GM21717 (cell line): ENCODE data around the gene CCNL2.

ENCODE experiments used
- ATAC-seq: cut with Tn5 transposase; IDR thresholded peaks from one replicate; pipeline ENCODE4 v1.9.1; 2021; ENCODE audit warnings: mild to moderate bottlenecking, moderate library complexity; ENCODE audit not compliant: unreplicated experiment

Gene CCNL2

DNA sequence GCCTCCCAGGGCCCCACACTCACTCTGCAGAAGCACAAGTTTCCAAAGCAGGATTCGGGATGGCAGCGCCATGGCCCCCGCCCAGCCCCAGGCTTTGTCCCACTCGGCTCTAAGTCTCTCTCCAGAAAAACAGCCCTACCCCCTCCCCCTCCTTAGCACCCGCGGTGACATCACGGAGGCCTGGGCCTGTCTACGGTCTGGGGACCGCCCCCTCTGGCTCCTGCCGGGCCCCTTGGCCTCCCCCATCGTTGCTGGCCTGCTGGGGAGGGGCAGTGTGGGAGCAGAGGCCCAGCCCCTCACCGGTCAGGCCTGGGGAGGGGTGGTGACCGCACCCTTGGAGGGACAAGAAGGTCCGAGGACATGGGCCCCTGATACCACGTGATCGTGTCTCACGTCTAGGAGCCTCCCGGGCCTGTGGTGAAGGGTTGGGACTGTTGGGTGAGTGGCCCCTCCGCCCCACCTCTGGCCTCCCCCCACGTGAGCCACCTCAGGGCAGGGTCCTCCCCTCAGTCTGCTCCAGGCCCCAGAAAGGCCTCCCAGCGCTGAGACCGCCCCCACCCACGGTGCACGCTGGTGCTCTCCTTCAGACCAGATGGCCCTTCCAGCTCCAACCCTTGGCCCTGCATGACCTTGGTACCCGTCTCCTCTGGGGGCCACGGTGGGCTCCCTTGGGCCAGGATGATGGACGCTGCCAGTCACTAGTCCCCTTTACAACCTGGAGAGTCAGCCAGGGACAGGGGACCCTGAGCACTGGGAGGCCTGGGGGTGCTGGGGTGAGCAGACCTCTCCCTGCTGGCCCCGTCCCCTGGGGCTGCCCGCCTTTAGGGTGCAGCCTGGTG is 40.5 kb downstream of the CCNL2 start, which contains the start of gene MXRA8:
Gene MXRA8, minus strand, starts transcription at position 123 of the 839 bp plus-strand sequence. Its CDS starts 51 bp downstream, at position 72.
- ATAC-seq, result no peak

DNA sequence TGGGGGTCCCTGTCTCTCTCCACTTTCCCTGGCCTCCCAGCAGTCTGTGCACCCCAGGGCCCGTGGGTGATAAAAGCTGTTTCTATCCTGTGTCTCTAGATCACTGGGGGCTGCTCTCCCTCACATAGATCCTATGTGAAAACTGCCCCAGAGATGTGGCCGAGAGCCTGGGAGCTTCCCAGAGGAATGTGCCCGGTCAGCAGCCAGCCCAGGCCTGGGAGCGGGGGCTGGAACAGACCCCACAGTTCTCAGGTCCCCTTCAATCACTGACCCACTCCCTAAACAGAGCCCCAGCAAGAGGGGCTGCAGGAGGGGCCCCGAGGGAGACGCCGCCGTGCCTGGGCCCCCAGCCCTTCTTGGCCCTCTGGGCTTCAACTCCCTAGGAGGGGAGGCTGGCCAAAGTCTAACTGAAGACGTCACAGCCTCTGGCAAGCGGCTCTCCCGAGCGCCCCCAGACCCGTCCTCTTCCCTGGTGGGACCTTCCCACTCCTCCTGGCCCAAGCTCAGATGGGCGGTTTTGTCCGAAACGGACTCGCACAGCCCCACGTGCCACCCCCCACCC is 41.2 kb downstream of the CCNL2 start:
- no peak for ATAC-seq

DNA sequence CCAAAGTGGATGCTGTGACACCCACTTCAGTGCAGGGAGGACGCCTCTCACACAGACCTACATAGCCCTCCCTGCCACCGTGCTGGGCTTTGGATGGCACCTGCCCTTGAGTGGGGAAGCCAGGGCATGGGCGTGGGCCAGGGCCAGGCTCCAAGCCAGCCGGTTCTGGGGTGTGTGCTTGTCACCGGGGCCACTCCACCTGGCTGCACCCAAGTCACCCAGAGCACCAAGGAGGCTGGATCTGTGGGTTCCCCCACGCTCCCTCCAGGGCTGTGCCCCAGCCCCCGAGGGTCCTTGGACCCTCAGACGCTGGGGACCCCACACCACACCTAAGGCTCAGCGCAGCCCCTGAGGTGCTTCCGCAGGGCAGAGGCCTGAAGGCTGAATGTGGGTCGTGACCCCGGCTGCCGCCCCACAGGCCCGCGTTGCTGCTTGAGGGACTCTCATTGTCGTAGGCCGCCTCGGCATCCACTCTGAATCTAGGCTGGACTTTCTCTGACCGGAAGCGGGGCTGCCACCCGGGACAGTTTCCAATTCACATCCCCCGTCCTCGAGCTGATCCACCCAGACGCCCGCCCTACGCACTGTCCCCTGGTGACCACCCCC is 42.2 kb downstream of the CCNL2 start:
- ATAC-seq, result no peak

DNA sequence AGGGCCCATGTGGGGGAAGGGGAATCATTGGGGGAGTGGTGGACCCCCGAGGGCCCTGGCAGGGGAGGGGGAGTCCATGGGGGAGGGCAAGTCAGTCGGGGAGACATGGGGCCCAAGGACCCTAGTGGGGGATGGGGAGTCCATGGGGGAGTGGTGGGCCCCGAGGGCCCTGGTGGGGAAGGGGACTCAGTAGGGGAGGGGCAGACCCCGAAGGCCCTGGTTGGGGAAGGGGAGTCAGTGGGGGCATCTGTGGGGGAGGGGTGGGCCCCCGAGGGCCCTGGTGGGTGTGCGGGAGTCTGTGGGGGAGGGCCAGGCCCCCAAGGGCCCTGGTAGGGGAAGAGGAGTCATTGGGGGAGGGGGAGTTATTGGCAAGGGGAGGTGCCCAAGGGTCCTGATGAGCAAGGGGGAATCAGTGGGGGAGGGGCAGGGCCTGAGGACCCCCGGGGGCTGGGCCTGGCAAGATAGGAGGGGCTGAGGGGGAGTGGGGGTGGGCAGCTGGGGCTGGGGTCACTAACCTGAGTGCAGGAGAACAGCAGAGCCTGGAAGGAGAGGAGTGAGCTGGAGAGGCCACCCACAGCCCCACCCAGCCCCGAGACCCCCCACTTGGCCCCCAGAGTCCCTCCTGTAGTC is 42.9 kb downstream of the CCNL2 start:
- no peak for ATAC-seq

DNA sequence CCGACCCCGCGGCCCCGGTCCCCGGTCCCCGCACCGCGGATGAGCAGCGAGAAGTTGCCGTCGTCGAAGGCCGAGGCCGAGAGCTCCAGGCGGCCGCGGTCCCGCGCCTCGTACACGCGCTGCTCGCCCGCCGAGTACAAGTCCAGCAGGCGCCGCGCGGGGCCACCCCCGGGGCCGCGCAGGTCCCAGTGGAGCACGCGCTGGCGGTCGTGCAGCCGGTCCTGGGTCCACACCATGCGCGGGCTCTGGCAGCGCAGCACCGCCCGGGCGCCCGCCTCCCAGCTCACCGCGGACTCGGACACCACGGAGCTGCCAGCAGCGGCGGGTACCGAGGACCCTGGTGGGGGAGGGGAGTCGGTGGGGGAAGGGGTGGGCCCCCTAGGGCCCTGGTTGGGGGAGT is 43.7 kb downstream of the CCNL2 start:
- ATAC-seq, result no peak

DNA sequence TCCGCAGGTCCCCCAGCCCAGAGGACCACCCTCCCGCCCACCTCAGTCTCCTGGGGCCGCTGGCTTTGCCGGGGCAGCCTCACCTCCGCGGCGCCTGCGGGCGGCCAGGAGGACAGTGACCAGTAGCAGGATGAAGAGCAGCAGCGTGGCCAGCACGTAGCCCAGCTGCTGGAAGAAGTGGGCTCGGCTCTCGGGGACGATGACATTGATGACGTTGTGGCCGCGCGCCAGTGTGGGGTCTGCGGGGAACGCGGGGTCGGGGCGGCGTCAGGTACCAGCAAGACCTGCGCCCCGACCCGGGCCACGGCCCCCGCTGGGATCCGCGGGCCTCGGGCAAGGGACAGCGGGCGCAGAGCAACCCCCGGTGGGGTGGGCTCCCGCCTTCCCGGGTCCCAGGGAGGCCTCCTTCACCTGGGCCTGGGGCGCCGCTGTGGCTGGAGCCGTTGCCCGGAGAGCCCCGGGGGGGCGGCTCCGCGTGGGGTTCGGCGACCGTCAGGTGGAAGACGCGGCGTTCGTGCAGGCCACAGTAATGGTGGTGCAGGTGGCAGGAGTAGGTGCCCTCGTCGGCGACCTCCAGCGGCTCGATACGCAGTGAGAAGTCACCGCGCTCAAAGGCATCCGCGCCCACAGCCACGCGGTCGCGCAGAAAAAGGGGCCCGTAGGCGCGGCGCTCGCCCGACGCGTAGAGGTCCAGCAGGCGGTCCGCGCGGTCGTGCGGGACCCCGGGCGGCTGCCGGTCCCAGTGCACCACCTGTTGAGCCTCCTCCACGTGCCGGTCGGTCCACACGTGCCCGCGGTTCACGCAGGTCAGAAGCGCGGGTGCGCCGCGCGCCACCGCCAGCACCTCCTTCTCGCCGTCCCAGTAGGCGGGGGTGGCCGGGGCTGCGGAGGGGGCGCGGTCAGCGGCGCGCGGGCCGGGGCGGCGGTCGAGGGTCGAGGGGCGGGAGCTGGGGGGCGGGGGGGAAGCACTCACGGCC is 44.6 kb downstream of the CCNL2 start:
- ATAC-seq, result no peak

DNA sequence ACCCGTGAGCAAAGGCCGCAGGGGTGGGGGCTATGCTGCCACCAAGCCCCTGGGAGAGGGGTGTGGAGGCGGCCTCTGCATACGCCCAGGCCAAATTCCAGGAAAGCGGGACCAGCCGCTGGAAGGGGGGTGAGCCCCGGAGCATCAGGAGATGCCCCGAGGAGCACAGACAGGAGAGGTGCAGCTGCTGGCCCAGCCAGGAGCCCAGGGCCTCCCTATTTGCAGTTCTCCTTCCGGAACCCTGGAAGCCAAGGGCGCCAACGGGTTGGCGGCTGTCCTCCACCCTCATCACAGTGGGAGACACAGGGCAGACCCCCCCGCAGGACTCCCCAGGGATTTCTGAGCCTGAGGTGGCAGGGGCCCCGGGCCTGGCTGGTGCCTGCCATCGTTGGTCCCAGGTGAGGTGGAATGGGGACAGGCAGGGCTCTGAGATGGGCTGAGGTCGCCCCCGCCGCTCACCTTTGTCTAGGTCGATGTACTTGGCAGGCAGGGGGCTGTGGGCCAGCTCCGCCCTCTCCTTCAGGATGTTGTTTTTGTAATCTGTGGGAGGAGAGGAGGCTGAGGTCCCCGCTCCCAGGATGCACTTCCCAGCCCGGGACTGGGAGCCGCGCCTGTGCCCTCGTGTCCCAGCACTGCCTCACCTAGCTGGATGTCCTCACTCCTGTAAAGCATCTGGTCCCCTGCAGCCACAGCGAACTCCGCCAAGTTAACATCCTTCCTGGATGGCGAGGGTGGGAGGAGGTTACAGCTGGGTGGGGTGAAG is 45.6 kb downstream of the CCNL2 start:
- no peak for ATAC-seq

DNA sequence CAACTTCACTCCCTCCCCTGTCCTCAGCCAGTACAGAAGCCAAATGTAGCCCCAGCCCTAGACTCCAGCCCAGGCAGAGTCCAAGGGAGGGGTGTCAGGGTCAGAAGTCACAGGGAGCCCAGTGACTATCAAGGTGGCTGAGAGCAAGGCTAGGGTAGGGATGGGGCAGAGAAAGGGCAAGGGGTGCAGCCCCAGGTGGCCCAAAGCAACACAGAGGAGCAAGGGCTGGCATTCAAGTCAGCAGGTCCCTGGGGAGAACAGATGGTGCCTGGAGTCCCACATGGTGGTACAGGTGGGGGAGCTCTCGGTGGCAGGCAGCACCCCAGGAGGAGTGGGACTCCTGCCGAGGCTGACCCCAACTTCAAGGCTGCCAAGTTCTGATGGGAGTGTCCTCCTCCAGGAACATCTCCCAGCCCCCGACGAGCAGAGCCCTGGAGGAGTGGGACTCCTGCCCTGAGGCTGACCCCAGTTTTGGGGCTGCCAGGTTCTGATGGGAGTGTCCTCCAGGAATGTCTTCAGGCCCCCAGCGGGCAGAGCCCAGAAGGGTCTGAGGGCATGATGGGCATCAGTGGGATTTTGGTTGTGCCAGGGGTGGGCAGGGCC is 46.2 kb downstream of the CCNL2 start:
- ATAC-seq, result no peak

DNA sequence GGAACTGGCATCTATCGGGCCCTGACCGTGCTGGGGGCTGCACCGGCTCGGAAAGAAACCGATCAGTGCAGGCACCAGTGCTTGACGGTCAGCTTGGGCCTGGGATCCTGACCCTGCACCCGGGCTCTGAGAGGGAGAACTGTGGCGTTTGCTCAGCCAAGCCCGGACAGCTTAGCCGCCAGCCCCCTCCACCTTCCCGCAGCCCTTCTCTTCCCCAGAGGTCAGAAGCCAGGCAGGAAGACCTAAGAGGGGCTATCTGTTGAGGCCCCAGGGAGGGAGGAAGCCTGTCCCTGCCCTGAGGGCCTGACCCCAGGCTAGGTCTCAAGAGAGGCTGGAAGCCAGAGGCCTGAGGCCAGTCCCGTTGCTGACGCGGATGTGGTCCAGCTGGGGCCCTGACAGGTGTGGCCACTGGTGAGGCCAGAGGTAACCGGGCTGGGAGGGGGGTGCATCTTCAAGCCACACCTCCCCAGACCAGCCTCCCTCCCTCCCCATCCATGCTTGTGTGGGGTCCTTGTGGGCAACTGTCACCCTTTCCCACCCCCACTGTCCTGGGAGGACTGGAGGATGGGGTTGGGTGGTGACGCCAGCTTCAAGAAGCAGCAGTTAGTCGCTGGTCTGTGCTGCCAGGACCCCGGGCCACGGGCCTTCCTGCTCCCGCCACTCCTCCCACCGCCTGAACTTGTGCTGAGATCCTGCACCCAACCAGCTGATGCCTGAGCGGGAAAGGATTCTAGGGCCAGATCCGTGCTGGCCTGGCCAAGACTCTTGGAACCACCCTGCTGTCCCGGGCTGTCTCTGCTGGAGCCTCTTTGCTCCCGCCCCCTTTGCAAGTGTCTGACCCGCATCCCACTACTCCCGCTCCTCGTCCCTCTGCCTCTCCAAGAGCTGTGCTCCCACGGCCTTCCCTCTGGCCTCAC is 47.4 kb downstream of the CCNL2 start:
- no peak for ATAC-seq

DNA sequence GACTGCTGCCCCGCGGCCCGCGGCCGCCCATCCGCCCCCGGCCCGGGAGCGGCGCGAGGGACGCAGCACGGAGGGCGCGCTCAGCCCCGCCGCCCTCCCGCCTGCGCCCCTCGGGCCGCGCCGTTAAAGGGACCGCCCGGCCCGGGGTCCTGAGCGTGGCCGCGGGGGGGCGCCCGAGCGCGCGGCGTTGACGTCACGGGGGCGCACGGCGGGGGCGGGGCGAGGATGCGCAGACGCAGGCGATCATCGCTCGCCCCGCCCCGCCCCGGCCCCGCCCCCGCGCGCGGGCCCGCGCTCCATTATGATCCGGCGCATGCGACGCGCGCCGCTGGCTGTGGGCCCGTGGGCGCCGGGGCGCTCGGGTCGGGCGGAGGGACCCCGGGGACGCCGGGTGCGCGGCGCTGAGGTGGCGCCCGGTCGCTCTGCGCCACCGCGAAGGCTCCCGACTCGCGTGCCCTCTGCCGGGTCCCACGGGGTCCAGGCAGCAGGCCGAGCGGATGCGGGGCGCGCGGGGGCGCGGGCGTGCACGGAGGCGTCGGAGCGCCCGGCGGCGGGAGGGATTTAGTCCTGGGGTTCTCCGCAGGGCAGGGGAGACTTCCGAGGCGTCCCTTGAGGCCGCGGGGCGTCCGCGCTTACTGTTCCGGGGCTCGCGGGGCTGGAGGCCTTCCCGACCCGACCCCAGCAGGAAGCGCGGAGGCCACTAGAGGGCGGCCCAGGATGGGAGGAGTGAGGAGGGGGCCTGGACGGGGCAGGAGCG is 49.7 kb downstream of the CCNL2 start, which contains the start of gene DVL1:
Gene DVL1, minus strand, starts transcription at position 163 of the 757 bp plus-strand sequence. CDS start 353 bp downstream, outside the sequence.
- ATAC-seq, result no peak

DNA sequence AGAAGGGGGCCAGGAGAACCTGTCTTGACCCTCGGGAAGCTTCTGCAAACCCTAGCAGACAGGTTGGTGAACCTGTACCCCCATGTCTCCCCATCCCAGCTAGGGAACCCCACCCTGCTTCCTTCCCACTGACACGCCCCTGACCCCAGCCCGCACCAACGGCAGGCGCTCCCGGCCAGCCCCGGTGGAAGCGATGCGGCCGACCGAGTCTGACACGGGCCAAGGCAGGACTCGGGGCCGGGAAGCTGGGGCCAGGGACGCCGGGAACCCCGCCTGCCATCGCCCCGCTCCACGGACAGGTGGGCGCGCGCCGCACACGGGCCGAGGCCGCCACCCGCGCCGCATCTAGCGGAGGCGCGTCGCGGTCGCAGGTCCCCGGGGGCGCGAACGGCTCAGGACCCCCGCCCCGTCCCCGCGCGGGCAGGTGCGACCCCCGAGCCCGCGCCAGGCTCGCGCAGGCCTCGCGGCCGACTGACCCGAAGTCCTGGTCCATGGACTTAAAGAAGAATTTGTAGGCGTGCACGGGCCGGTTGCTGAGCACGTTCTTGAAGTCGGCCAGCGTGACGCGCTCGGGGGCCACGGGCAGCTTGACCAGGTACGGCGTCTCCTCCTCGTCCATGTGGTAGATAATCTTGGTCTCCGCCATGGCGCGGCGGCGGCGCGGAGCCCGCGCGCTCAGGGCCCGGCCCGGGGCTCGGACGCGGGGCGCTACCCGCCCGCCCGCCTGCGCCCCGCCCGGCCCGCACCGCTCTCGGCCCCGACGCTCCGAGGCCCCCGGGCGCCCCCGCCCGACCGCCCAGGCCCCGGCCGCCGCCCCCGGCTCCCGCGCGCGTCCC is 50.5 kb downstream of the CCNL2 start:
- ATAC-seq, result no peak

DNA sequence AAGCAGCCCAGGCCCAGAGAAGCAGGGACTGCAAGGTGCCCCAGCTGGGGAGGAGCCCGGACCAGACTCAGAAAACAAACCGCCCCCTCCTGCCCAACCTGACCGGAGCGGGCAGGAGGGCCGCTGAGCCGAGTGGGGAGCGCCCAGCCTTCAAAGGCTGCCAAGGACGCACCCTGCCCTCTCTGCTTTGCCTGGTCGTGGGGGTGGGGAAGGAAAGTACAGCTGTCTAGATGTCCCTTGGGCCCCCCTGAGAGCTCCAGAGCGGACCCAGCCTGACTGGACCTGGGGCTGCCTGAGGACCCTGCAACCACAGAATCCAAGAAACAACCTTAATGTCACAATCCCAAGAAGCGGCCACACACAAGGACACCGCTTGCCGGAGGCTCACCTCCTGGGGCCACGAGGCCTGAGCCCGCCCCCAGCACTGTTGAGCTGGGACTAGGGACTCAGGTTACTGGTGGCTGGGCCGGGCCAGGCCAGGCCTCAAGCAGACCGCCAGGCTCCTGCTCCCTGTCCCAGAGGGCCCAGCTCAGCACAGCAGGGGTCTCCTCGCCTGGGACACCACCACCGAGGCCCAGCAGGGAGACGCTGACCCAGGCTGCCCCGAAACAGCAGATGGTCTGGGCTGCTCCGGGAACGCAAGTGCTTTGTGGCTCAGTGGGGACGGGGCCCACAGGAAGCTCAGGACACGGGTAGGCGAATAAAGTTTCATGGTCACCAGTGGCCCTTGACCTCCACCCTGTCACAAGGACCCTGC is 51.3 kb downstream of the CCNL2 start:
- no peak for ATAC-seq

DNA sequence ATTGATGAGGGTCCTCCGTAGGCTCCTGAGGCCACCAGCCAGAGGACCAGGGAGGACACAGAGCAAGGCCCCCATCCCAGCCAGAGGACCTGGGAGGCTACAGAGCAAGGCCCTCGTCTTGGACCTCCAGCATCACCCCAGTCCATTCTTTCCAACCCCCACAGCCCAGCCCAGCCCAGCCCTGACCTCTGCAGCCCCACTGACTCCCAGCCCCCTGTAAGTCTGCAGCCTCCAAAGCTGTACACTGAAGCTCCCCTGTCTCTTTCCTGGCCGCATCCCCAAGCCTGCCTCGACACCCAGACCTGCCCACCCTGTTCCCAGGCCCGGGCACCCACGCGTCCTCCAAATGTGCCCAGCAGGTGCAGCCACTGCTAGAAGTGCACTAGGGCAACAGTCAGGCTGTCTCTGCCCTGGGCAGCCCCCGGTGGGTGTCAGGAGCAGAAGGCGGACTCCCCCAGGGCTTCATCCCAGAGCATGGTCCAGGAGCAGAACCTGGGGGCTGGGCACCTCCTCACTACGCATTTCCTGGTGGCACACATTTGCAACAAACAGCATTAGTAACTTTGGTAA is 52.0 kb downstream of the CCNL2 start:
- ATAC-seq, result no peak

DNA sequence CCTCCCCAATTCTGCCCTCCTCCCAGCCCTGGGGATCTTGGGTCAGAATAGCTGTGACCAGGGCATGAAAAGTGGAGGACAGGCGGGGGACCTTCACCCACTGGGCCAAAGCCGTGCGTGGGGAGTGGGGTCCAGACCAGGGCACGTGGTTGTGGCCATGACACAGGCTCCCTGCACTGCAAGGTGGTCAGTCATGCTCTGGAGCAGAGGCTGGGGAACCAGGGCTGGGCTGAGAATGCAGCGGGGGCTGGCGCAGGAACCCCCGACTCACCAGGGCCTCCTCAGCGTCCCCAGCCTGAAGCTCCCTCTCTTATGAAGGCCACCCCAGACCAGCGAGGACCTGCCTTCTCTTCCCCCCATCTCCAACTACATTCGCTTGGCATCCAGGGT is 52.6 kb downstream of the CCNL2 start:
- no peak for ATAC-seq

DNA sequence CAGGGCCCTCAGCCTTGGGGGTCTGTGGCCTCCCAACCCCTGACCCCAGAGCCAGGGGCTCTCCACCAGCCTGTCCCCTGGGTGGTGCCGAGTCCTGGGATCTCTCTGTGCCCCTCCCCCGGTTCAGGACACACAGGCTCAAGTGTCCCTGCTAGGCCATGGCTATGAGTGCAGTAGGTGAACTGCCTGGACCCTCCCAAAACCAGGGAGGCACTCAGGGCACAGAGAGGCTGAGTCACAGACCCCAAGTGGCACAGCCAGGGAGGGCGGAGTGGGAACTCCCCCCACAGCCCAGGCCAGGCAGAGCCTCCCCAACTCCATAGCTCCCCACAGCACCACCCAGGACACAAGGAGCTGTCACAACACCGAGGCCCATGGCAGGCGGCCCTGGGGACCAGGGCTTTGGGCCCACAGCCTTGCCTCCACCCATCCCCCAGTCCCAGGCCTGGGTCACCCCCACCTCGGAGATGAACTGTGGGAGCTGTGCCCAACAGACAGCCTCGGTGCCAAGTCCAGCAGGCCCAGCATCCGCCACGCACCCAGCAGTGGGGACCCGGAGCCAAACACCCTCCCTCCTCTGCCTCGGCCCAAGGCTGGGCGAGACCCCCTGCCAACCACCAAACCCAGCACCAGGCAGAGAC is 53.2 kb downstream of the CCNL2 start:
- ATAC-seq, result no peak
